Kidney epithelial cell (primary cell): Measurements from ENCODE around the gene ARHGAP19. TPM values are rescaled to one million over a fixed set of nuclear protein-coding genes. Genes with fewer than 3 reads are reported as not detected.

Experiments used
- DNase-seq: peaks from one replicate; pipeline ENCODE4 v3.0.0-alpha.2; 2010; ENCODE audit warnings: low read depth
- H3K27me3 ChIP-seq: 2 replicates; pipeline ENCODE4 v1.6.0; 2011; ENCODE audit warnings: low read length; ENCODE audit not compliant: control insufficient read depth, insufficient read depth
- H3K36me3 ChIP-seq: 2 replicates; pipeline ENCODE4 v1.5.1; 2011; ENCODE audit warnings: low read length; ENCODE audit not compliant: control insufficient read depth, insufficient read depth
- H3K4me3 ChIP-seq: 2 replicates; pipeline ENCODE4 v1.5.1; 2011; ENCODE audit warnings: low read depth, mild to moderate bottlenecking, control low read depth, low read length
- total RNA-seq: library from RNA; depleted of rRNA; stranded (reverse); fragments of >200 nt; gene quantifications from 2 replicates; pipeline ENCODE4 v1.2.3, GENCODE V29; 2015
- TF ChIP-seq, protein P1 (sequence below): IDR thresholded peaks from 2 replicates; pipeline ENCODE4 v1.5.1; 2011; ENCODE audit warnings: mild to moderate bottlenecking, moderate library complexity, low read length, control low read depth, inconsistent platforms; ENCODE audit not compliant: insufficient read depth, poor library complexity, severe bottlenecking

The ARHGAP19 gene
- total RNA-seq, 1 donor from 2014 or later, result 5.4 TPM

DNA sequence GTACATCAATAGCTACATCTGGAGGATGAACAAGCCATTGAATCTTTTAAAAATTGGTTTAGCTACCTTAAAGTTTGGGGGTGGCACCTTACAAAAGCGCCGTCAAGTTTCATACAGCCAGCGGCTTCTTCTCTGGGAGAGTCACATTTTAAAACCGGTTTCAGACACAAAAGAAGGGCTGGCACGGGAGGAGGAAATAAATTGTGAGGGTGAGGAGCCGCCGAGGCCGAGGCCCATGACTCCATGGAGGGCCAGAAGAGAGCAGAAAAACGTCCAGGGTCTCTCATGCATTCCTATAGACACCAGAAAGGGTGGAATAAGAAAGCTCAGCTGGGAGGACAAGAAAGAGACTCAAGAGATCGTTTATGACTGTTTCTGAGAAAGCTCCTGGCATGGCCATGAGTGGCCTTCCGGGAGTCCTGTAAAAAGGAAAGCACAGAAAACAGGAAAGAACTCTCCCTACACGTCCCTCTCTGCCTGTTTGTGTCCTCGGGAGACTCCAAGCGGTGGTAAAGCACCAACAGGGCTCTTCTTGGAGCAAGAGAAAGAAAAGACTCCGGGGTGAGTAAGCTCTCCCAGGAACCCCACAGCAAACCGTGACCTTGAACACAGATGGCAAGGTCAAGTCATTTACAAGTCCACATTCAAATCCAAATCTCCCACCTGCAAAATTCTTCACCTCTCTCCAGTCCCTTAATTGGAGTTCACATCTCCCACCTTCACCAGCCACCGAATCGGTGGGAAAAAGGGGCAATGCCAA is 40.3 kb upstream of the ARHGAP19 start:
- Histone ChIP-seq H3K4me3 (peak overlapping the region; percentile 85), H3K36me3 (no peaks in the 10 kb centered on the region), H3K27me3 (peaks cover 2% of the 10 kb centered on the region)
- peak; percentile 51 for DNase-seq
- TF ChIP-seq, protein P1, sequence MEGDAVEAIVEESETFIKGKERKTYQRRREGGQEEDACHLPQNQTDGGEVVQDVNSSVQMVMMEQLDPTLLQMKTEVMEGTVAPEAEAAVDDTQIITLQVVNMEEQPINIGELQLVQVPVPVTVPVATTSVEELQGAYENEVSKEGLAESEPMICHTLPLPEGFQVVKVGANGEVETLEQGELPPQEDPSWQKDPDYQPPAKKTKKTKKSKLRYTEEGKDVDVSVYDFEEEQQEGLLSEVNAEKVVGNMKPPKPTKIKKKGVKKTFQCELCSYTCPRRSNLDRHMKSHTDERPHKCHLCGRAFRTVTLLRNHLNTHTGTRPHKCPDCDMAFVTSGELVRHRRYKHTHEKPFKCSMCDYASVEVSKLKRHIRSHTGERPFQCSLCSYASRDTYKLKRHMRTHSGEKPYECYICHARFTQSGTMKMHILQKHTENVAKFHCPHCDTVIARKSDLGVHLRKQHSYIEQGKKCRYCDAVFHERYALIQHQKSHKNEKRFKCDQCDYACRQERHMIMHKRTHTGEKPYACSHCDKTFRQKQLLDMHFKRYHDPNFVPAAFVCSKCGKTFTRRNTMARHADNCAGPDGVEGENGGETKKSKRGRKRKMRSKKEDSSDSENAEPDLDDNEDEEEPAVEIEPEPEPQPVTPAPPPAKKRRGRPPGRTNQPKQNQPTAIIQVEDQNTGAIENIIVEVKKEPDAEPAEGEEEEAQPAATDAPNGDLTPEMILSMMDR, result peak; percentile 55

DNA sequence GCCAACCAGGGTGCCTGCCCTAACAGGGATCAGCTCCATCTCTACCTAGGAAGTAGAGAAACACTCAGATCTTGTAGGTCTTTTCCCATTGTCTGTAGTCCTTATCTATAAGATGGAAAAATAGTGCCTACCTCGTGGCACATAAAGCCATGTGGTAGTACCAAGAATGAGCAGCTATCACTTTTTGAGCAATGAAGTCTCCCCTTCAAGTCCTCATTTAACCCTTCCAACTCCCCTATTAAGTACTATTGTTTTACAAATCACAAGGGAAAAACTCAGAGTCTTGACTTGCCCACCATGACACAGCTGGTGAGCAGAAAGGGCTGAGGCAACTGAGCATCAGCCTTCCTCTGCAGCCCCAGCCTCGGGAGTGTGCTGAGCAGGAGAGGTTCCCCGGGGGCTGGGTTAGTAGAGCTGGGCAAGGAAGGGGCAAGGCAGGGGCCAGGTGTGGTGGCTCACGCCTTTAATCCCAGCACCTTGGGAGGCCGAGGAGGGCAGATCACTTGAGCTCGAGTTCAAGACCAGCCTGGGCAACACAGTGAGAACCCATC is 38.8 kb upstream of the ARHGAP19 start:
- Histone ChIP-seq H3K4me3 (no peak overlapping the region), H3K36me3 (no peaks in the 10 kb centered on the region), H3K27me3 (peaks cover 2% of the 10 kb centered on the region)
- TF ChIP-seq, protein P1, result no peak
- no peak for DNase-seq

DNA sequence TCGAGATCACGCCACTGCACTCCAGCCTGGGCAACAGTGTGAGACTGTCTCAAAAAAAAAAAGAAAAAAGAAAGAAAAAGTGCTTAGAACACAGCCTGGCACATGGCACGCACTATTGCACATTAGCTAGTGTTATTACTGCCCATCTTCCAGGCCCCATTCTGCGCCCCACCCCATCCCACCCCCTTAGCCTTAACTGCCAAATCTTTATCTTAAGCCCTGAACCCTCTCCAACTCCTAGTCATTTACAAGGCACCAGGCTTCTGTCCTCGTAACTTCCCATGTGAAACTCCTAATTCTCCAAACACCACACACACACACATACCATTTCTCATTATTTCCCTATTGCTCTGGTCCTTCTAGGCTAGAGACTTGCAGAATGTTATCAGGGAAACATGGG is 37.3 kb upstream of the ARHGAP19 start:
- no peak for DNase-seq
- H3K27me3 ChIP-seq, result peaks cover 2% of the 10 kb centered on the region
- no peak overlapping the region for H3K4me3 ChIP-seq
- no peaks in the 10 kb centered on the region for H3K36me3 ChIP-seq
- TF ChIP-seq, protein P1, result no peak

DNA sequence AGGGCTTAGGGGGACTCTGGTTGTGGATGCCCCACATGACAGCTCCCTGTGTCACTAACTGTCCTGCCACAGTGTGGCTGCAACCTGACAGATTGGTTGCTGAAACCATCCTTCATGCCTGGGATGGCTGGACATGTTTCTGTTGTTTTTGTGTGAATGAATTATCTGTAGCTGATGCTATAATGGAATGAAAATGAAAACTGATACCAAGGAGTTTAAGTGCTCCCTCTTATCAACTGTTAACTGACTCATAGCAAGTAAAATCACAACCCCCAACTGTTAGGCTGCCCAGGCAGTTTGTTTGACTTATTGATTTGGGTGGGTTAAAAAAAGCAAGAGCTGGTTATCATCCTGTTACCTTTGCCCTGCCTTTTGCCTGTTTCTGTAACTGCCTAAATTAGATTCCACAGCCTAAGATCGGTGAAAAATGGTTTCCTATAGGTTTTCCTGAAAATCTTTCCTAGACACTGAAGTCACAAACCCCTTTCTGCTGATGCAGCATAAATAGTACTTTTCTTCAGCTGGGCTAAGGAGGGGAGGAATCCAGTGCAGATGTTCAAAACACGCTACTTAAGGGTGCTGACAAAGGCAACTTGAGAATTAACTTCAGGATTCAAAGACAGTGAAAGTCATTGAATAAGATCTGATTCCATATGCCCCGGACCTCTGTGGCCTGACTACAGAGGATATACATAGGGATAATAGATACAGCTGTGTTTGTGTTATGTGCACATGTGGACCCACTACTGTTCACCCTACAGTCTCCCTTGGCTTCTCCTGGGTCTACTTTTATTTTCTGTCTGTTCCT is 36.4 kb upstream of the ARHGAP19 start:
- TF ChIP-seq, protein P1, result no peak
- Histone ChIP-seq H3K36me3 (no peaks in the 10 kb centered on the region), H3K4me3 (no peak overlapping the region)

DNA sequence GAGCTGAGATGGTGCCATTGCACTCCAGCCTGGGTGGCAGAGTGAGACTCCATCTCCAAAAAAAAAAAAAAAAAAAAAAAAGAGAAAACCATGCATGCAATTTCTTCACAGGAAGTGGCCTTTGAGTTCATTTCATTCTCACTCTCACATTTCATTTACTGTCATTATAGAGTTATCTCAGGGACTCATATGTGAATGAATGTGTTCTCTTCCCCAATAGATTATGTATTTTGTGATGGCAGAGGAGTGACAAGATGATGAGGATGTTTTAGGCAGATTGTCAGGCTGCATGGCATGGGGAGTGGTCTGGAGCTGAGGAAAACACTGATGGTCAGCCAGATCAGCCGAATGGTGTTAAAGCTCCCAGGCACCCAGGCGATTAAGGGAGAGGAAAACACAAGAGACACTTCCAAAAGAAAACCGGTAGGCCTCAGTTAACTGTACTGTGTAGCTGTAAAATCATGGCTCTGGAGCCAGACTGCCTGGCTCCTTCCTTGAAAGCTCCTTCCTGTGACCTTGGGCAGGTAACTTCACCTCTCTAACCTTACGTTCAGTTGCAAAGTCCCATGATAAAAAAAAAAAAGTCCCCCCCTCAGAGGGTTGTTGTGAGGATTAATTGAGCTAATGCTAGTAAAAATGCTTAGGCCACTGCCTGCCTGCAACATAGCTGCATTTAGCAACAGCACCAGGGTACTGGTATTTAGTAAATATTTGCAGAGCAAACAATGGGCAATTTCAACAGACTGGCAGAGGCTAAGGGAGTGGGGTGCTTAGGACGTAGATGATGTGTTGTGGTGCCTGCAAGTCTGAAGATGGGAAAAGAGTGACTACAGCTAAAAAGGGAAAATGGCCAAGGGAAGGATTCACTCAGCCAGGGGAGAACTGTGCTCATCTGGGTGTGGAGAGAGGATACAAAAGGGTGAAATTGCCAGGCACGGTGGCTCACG is 35.2 kb upstream of the ARHGAP19 start:
- no peak overlapping the region for H3K4me3 ChIP-seq
- DNase-seq, result no peak
- TF ChIP-seq, protein P1, result no peak
- H3K36me3 ChIP-seq, result no peaks in the 10 kb centered on the region
- H3K27me3 ChIP-seq, result no peaks in the 10 kb centered on the region

More for the DNA sequence above, 36.4 kb upstream of the ARHGAP19 start:
- no peaks in the 10 kb centered on the region for H3K27me3 ChIP-seq
- no peak for DNase-seq
